Astrocyte (in vitro differentiated cells and primary cell): ENCODE results near the gene MRPL41. TPM values are rescaled to one million over a fixed set of nuclear protein-coding genes. Genes with fewer than 3 reads are reported as not detected.
"Not testable (repeated sequence)": the region's sequence is repeated elsewhere in the genome, so short reads cannot be mapped to it uniquely, and the experiment has no call there.

Source experiments
- DNase-seq: peaks from one replicate; pipeline ENCODE4 v3.0.0-alpha.2; 2010; ENCODE audit warnings: low read depth
- FAIRE-seq: peaks from 2 replicates; lab custom pipeline; 2011; peaks lifted over from hg19 to GRCh38; lab: Jason Lieb, UNC
- H2AFZ ChIP-seq: 2 replicates; pipeline ENCODE4 v1.6.0; 2012; ENCODE audit warnings: low read depth, low read length, inconsistent platforms
- H3K27ac ChIP-seq: 2 replicates; pipeline ENCODE4 v1.5.1; 2011; ENCODE audit warnings: low read depth, low read length, inconsistent platforms
- H3K27me3 ChIP-seq: 2 replicates; pipeline ENCODE4 v1.6.0; 2011; ENCODE audit warnings: low read length, inconsistent platforms; ENCODE audit not compliant: insufficient read depth
- H3K36me3 ChIP-seq: 2 replicates; pipeline ENCODE4 v1.5.1; 2011; ENCODE audit warnings: low read length, inconsistent platforms; ENCODE audit not compliant: insufficient read depth
- H3K4me1 ChIP-seq: 2 replicates; pipeline ENCODE4 v1.5.1; 2011; ENCODE audit warnings: low read length, inconsistent platforms; ENCODE audit not compliant: insufficient read depth
- H3K4me2 ChIP-seq: 2 replicates; pipeline ENCODE4 v1.6.0; 2012; ENCODE audit warnings: low read length, inconsistent platforms
- H3K4me3 ChIP-seq: 2 replicates; pipeline ENCODE4 v1.5.1; 2011; ENCODE audit warnings: low read depth, mild to moderate bottlenecking, low read length, inconsistent platforms; ENCODE audit not compliant: insufficient read depth
- H3K79me2 ChIP-seq: 2 replicates; pipeline ENCODE4 v1.6.0; 2012; ENCODE audit warnings: mild to moderate bottlenecking, low read length, inconsistent platforms; ENCODE audit not compliant: insufficient read depth
- H3K9ac ChIP-seq: 2 replicates; pipeline ENCODE4 v1.6.0; 2012; ENCODE audit warnings: mild to moderate bottlenecking, low read length, inconsistent platforms
- H3K9me3 ChIP-seq: 2 replicates; pipeline ENCODE4 v1.5.1; 2012; ENCODE audit warnings: low read depth, mild to moderate bottlenecking, low read length, inconsistent platforms; ENCODE audit not compliant: insufficient read depth
- H4K20me1 ChIP-seq: 2 replicates; pipeline ENCODE4 v1.6.0; 2012; ENCODE audit warnings: low read length, inconsistent platforms; ENCODE audit not compliant: insufficient read depth
- H3K27ac Mint-ChIP-seq: one replicate; pipeline ENCODE4 v1.8.0; 2021; ENCODE audit warnings: mild to moderate bottlenecking, mixed read lengths; ENCODE audit not compliant: unreplicated experiment
- H3K27me3 Mint-ChIP-seq: one replicate; pipeline ENCODE4 v1.8.0; 2021; ENCODE audit warnings: low read depth, mixed read lengths; ENCODE audit not compliant: unreplicated experiment
- H3K36me3 Mint-ChIP-seq: one replicate; pipeline ENCODE4 v1.8.0; 2021; ENCODE audit warnings: low read depth, mixed read lengths; ENCODE audit not compliant: unreplicated experiment
- H3K4me1 Mint-ChIP-seq: one replicate; pipeline ENCODE4 v1.8.0; 2021; ENCODE audit warnings: low read depth, mixed read lengths; ENCODE audit not compliant: unreplicated experiment
- H3K4me3 Mint-ChIP-seq: one replicate; pipeline ENCODE4 v1.8.0; 2021; ENCODE audit warnings: mild to moderate bottlenecking, moderate library complexity, mixed read lengths; ENCODE audit not compliant: unreplicated experiment
- H3K9me3 Mint-ChIP-seq: one replicate; pipeline ENCODE4 v1.8.0; 2021; ENCODE audit warnings: mild to moderate bottlenecking, mixed read lengths; ENCODE audit not compliant: unreplicated experiment
- CTCF ChIP-seq: IDR thresholded peaks from 2 replicates; pipeline ENCODE4 v1.5.1; 2011; ENCODE audit warnings: low read depth, mild to moderate bottlenecking, inconsistent platforms, low read length, moderate library complexity; ENCODE audit not compliant: insufficient read depth
- EZH2 ChIP-seq: IDR thresholded peaks from 2 replicates; pipeline ENCODE4 v1.6.1; 2012; ENCODE audit warnings: mild to moderate bottlenecking, low read length, inconsistent platforms; ENCODE audit not compliant: insufficient read depth
- total RNA-seq: library from RNA; stranded (reverse); gene quantifications from 2 replicates; pipeline ENCODE4 v1.2.1, GENCODE V29; 2021

MRPL41 gene
- total RNA-seq, 1 donor from 2014 or later = 58.6 TPM

- no peak overlapping the region for H3K4me3 Mint-ChIP-seq
- no peak for FAIRE-seq
Observed at GRCh38 chr9:137511758-137512463, 39.8 kb upstream of the MRPL41 start.

GRCh38 chr9:137513136-137513535 lies 38.5 kb upstream of the MRPL41 start:
- H3K79me2 ChIP-seq, FAIRE-seq: not testable (repeated sequence)

More at GRCh38 chr9:137511758-137512463, 39.8 kb upstream of the MRPL41 start:
- Histone ChIP-seq H3K4me3 (no peak overlapping the region), H3K9me3 (no peaks in the 10 kb centered on the region), H3K4me1 (no peaks in the 10 kb centered on the region), H3K36me3 (no peaks in the 10 kb centered on the region), H2AFZ (no peak overlapping the region), H3K27ac (no peak overlapping the region), H3K9ac (no peak overlapping the region), H3K27me3 (no peaks in the 10 kb centered on the region), H4K20me1 (no peaks in the 10 kb centered on the region), H3K79me2 (no peaks in the 10 kb centered on the region), H3K4me2 (no peak overlapping the region)
- Mint-ChIP-seq H3K27ac (no peak overlapping the region), H3K36me3 (peaks cover 15% of the 10 kb centered on the region), H3K27me3 (peaks cover 2% of the 10 kb centered on the region), H3K9me3 (peaks cover 3% of the 10 kb centered on the region), H3K4me1 (no peaks in the 10 kb centered on the region)
- no peak for DNase-seq
- no peak for TF ChIP-seq EZH2
- no peak for TF ChIP-seq CTCF

GRCh38 chr9:137513801-137514570 lies 37.7 kb upstream of the MRPL41 start:
- not testable (repeated sequence) for H3K9me3 ChIP-seq, H2AFZ ChIP-seq, H3K4me1 Mint-ChIP-seq, H3K9me3 Mint-ChIP-seq, H3K4me3 ChIP-seq, H3K9ac ChIP-seq, H3K4me3 Mint-ChIP-seq, H3K27ac ChIP-seq, DNase-seq, H4K20me1 ChIP-seq, H3K36me3 Mint-ChIP-seq, H3K79me2 ChIP-seq, H3K27me3 Mint-ChIP-seq, H3K27ac Mint-ChIP-seq, FAIRE-seq, H3K36me3 ChIP-seq, H3K4me2 ChIP-seq, H3K4me1 ChIP-seq, H3K27me3 ChIP-seq

More at GRCh38 chr9:137513136-137513535, 38.5 kb upstream of the MRPL41 start:
- not testable (repeated sequence) for H3K9me3 Mint-ChIP-seq, H2AFZ ChIP-seq, H3K4me2 ChIP-seq, H4K20me1 ChIP-seq, DNase-seq, H3K4me3 ChIP-seq, H3K4me3 Mint-ChIP-seq, H3K9me3 ChIP-seq, H3K27me3 Mint-ChIP-seq, H3K4me1 ChIP-seq, H3K27ac Mint-ChIP-seq, H3K4me1 Mint-ChIP-seq, H3K27ac ChIP-seq, H3K36me3 ChIP-seq, H3K27me3 ChIP-seq, H3K9ac ChIP-seq
- H3K36me3 Mint-ChIP-seq = peaks cover 15% of the 10 kb centered on the region
